PC-9 (cell line): ENCODE measurements around the gene MSMO1.

Experiments used
- EZH2 ChIP-seq: fragments of 200-600 bp; sonication (generic); IDR thresholded peaks from 2 replicates; pipeline ENCODE4 v1.8.0; 2017; ENCODE audit warnings: antibody characterized with exemption, low read depth
- TF ChIP-seq, protein P1 (sequence below): fragments of 200-600 bp; sonication (generic); conservative IDR thresholded peaks from 2 replicates; pipeline ENCODE4 v1.6.1; 2017; ENCODE audit warnings: mixed run types, antibody characterized with exemption, mild to moderate bottlenecking, moderate library complexity

DNA sequence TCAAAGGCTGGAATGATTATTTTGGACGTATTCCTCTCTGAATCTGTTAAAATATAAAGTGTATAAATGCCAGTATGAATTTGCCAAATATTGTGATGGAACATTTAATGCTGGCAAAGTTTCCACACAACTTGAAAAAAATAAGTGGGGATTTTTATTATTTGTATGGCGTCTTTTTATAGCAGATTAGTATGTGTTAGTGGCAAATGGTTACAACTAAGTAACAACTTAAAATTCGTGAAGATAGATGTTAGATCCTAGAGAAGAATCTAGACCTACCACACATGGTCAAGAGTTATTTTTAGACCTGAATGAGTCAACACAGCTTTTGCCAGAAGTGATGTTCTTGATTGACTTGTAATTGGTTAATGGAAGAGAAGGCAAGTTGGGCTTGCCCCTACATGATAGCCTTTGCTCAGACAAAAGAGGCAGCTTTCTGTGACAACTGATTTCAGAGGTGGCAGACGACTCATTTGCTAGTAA is 56.2 kb downstream of the MSMO1 start:
- TF ChIP-seq, protein P1, sequence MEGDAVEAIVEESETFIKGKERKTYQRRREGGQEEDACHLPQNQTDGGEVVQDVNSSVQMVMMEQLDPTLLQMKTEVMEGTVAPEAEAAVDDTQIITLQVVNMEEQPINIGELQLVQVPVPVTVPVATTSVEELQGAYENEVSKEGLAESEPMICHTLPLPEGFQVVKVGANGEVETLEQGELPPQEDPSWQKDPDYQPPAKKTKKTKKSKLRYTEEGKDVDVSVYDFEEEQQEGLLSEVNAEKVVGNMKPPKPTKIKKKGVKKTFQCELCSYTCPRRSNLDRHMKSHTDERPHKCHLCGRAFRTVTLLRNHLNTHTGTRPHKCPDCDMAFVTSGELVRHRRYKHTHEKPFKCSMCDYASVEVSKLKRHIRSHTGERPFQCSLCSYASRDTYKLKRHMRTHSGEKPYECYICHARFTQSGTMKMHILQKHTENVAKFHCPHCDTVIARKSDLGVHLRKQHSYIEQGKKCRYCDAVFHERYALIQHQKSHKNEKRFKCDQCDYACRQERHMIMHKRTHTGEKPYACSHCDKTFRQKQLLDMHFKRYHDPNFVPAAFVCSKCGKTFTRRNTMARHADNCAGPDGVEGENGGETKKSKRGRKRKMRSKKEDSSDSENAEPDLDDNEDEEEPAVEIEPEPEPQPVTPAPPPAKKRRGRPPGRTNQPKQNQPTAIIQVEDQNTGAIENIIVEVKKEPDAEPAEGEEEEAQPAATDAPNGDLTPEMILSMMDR: no peak
- TF ChIP-seq EZH2: no peak
